AG04450 (cell line): ENCODE results near the gene FZD4. TPM values are rescaled to one million over a fixed set of nuclear protein-coding genes. Genes with fewer than 3 reads are reported as not detected.

Source experiments
- CTCF ChIA-PET: fragments of 300-600, 350-600 bp; formaldehyde crosslinking; extraction: SDS; loops from one replicate; lab custom pipeline; 2022; ENCODE audit warnings: antibody characterized with exemption, inconsistent platforms; lab: Charles Lee
- POLR2A ChIA-PET: fragments of 350-600 bp; formaldehyde crosslinking; extraction: SDS; loops from one replicate; lab custom pipeline; 2021; ENCODE audit warnings: antibody characterized with exemption, inconsistent platforms; lab: Yijun Ruan, JAX
- DNase-seq: peaks from one replicate; pipeline ENCODE4 v3.0.0-alpha.2; 2011; ENCODE audit warnings: low read depth, low spot score
- H3K27ac ChIP-seq: one replicate; pipeline ENCODE4 v1.5.1; 2012; ENCODE audit warnings: low read depth, low read length, control low read depth
- H3K27me3 ChIP-seq: one replicate; pipeline ENCODE4 v1.6.0; 2012; ENCODE audit warnings: low read length; ENCODE audit not compliant: control insufficient read depth, insufficient read depth
- H3K4me3 ChIP-seq: 2 replicates; pipeline ENCODE4 v1.5.1; 2011; ENCODE audit warnings: mild to moderate bottlenecking, low read depth, low read length, control low read depth
- H3K9me3 ChIP-seq: 2 replicates; pipeline ENCODE4 v1.5.1; 2012; ENCODE audit warnings: low read length; ENCODE audit not compliant: control insufficient read depth, insufficient read depth
- polyA plus RNA-seq: library from polyadenylated mRNA; depleted of rRNA; stranded (reverse); fragments of >200 nt; gene quantifications from 2 replicates; pipeline ENCODE4 v1.2.3, GENCODE V29; 2011; rRNA removed
- TF ChIP-seq, protein P1 (sequence below): IDR thresholded peaks from 2 replicates; pipeline ENCODE4 v1.5.1; 2011; ENCODE audit warnings: low read depth, low read length, control low read depth, inconsistent platforms

FZD4 gene
- polyA plus RNA-seq, 1 experiment, result 5.3 TPM

DNA sequence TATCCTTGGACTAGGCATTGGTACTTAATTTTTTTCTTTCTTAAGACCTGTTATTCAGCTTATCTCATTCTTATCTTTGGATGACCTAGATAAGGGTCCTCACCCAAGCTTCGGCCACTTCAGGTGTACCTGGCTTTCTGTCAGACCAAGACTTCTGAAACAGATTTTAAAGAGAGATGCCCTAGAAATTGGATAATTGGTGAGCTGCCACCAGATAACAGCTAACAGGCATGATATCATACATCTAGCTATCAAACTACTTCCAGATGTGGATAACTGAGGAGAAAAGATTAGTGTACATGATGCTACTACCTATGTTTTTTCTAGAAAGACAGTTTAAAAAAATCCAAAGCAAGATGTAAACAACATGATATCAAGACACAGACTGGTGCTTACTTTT is 52.9 kb downstream of the FZD4 start:
- ChIA-PET POLR2A (no interaction called here), CTCF (interaction anchor here (0.6 to 2.2 kb wide), 2 partner anchors 32 to 195 kb away, joined by 3 to 12 read pairs; no protein-coding TSS in a partner anchor)
- TF ChIP-seq, protein P1, sequence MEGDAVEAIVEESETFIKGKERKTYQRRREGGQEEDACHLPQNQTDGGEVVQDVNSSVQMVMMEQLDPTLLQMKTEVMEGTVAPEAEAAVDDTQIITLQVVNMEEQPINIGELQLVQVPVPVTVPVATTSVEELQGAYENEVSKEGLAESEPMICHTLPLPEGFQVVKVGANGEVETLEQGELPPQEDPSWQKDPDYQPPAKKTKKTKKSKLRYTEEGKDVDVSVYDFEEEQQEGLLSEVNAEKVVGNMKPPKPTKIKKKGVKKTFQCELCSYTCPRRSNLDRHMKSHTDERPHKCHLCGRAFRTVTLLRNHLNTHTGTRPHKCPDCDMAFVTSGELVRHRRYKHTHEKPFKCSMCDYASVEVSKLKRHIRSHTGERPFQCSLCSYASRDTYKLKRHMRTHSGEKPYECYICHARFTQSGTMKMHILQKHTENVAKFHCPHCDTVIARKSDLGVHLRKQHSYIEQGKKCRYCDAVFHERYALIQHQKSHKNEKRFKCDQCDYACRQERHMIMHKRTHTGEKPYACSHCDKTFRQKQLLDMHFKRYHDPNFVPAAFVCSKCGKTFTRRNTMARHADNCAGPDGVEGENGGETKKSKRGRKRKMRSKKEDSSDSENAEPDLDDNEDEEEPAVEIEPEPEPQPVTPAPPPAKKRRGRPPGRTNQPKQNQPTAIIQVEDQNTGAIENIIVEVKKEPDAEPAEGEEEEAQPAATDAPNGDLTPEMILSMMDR, result no peak
- no peaks in the 10 kb centered on the region for H3K27me3 ChIP-seq
- no peak for DNase-seq
- no peak overlapping the region for H3K27ac ChIP-seq
- no peak overlapping the region for H3K4me3 ChIP-seq
- no peaks in the 10 kb centered on the region; the same call in 1 of the 2 replicates for H3K9me3 ChIP-seq

DNA sequence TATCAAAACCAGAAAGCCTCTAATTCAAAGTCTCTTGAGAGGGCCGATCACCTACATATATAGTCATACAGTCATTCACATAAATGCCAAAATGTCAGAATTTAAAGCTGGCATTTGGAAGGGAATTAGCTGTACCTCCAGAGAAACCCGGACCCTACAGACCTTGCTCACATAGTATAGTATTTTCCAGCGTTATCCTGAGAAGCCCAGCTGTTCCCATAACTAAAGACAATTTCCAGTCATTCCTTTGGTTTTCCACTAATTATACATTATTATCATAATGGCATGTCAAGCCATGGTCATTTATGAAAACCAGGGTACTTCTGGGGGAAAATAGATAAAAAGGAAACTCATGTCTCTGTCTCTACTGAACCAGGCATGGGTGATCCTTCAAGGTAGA is 53.6 kb downstream of the FZD4 start:
- Histone ChIP-seq H3K27me3 (no peaks in the 10 kb centered on the region), H3K4me3 (no peak overlapping the region), H3K9me3 (no peaks in the 10 kb centered on the region; the same call in 1 of the 2 replicates), H3K27ac (no peak overlapping the region)
- TF ChIP-seq, protein P1, result no peak
- DNase-seq, result no peak
- ChIA-PET CTCF (interaction anchor here (0.6 to 2.2 kb wide), 2 partner anchors 31 to 196 kb away, joined by 3 to 12 read pairs; no protein-coding TSS in a partner anchor), POLR2A (no interaction called here)

DNA sequence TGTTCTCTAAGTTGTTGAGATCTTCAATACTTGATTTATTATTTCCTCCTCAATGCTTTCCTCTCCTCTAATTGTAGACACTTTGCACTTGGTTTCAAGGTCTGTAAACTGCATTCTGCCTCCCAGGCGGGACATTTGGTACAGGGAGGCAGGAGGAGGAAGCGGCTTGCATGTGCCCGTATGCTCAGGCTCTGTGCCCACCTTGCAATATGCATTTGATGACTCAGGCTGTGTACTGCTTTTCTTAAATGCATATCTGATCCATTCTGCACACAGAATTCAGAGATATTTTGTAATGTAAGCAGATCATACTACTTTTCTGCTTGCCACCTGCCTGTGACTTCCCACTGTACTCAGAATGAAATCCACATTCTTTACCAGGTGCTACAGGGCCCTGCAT is 55.0 kb downstream of the FZD4 start:
- ChIA-PET CTCF (no interaction called here), POLR2A (no interaction called here)
- no peak for DNase-seq

DNA sequence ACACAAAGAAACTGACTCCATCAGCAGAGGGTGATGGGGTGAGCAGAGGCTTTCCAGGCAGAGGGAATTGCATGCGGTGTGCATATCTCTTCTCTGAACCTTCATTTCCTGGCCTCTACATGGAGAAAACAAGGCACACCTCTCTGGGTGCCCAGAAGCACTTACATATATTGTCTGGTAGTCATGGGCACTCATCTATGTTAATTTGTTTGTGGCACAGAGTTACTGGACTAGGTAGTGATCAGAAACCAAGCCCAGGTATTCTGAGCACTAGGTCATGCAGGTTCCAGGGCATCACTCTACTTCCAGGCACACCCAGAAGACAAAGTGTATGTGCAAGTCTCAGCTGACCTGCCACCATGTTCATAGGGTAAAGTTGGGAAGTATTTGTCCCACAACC is 56.5 kb downstream of the FZD4 start:
- CTCF ChIA-PET, result interaction anchor here (1.0 kb wide), 1 partner anchor 28 kb away, joined by 3 read pairs; no protein-coding TSS in a partner anchor
- POLR2A ChIA-PET, result no interaction called here
- TF ChIP-seq, protein P1, result no peak
- no peak overlapping the region for H3K27ac ChIP-seq
- DNase-seq, result no peak
- H3K27me3 ChIP-seq, result no peaks in the 10 kb centered on the region
- H3K9me3 ChIP-seq, result no peaks in the 10 kb centered on the region
- no peak overlapping the region for H3K4me3 ChIP-seq

More for the DNA sequence above, 55.0 kb downstream of the FZD4 start:
- TF ChIP-seq, protein P1, result no peak
- H3K4me3 ChIP-seq, result no peak overlapping the region
- no peaks in the 10 kb centered on the region for H3K9me3 ChIP-seq
- no peak overlapping the region for H3K27ac ChIP-seq
- H3K27me3 ChIP-seq, result no peaks in the 10 kb centered on the region

DNA sequence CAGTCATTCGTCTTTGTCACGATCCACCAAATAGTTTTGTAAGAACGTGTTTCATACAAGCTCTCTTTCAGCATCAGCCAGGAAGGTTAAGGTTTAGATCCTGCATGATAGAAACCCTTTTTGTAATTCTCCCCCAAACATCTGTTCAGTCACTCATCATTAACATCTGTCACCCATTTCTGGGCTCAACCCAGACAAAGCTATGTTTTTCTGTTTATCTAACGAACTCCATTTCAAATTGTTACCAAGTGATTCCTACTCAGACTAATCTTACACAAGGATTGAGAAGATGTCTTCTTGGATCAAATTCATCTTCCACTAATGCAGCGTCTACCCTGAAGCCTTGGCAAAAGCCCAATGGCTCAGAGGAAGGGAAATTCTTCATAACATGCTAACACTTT is 58.8 kb downstream of the FZD4 start:
- ChIA-PET POLR2A (no interaction called here), CTCF (interaction anchor here (1.0 to 1.4 kb wide), 2 partner anchors 26 to 27 kb away, joined by 3 to 7 read pairs; no protein-coding TSS in a partner anchor)
- peak overlapping the region; percentile 21 for H3K27ac ChIP-seq

More for the DNA sequence above, 58.8 kb downstream of the FZD4 start:
- DNase-seq, result peak; percentile 33
- H3K9me3 ChIP-seq, result no peaks in the 10 kb centered on the region
- TF ChIP-seq, protein P1, result no peak
- H3K27me3 ChIP-seq, result no peaks in the 10 kb centered on the region
- H3K4me3 ChIP-seq, result no peak overlapping the region

Other genes with a start within 250 kb of the FZD4 start
- 50.3 and 58.0 TPM in 2 replicates for gene PRSS23, start 154.9 kb downstream of the FZD4 start, polyA plus RNA-seq
- 9.5 and 12.6 TPM in 2 replicates for gene TMEM135, start 82.5 kb upstream of the FZD4 start, polyA plus RNA-seq